GM23338 (cell line): ENCODE measurements around the gene LRRFIP1. TPM values are rescaled to one million over a fixed set of nuclear protein-coding genes. Genes with fewer than 3 reads are reported as not detected.
"Not testable (repeated sequence)": the region's sequence is repeated elsewhere in the genome, so short reads cannot be mapped to it uniquely, and the experiment has no call there.

Experiments used
- ATAC-seq: fragments of 200-7000 bp; cut with Tn5 transposase; 3 replicates; pipeline ENCODE4 v1.9.1; 2020
- DNase-seq: peaks from one replicate; pipeline ENCODE4 v3.0.0-alpha.2; 2015; ENCODE audit warnings: low spot score
- H2AFZ ChIP-seq: fragments of 200-600 bp; sonication (generic); 2 replicates; pipeline ENCODE4 v1.8.0; 2016; ENCODE audit warnings: antibody characterized with exemption, mild to moderate bottlenecking, moderate library complexity
- H3F3A ChIP-seq: fragments of 200-600 bp; sonication (generic); replicated peaks from 2 replicates; pipeline ENCODE4 v1.8.0; 2017; ENCODE audit warnings: antibody characterized with exemption, mixed run types, low read depth
- H3K27ac ChIP-seq: fragments of 200-600 bp; sonication (generic); 2 replicates; pipeline ENCODE4 v1.6.1; 2016; ENCODE audit warnings: low read depth
- H3K27me3 ChIP-seq: fragments of 200-600 bp; sonication (generic); 2 replicates; pipeline ENCODE4 v1.8.0; 2016; ENCODE audit warnings: mild to moderate bottlenecking, mixed run types, moderate library complexity; ENCODE audit not compliant: insufficient read depth
- H3K36me3 ChIP-seq: fragments of 200-600 bp; sonication (generic); 2 replicates; pipeline ENCODE4 v1.8.0; 2016; ENCODE audit warnings: mild to moderate bottlenecking; ENCODE audit not compliant: insufficient read depth
- H3K4me1 ChIP-seq: fragments of 200-600 bp; sonication (generic); 2 replicates; pipeline ENCODE4 v1.8.0; 2016; ENCODE audit warnings: mild to moderate bottlenecking, moderate library complexity; ENCODE audit not compliant: insufficient read depth
- H3K4me2 ChIP-seq: fragments of 200-600 bp; sonication (generic); 2 replicates; pipeline ENCODE4 v1.7.1; 2017; ENCODE audit warnings: mixed run types
- H3K4me3 ChIP-seq: fragments of 200-600 bp; sonication (generic); 2 replicates; pipeline ENCODE4 v1.6.1; 2016; ENCODE audit warnings: mixed run types
- H3K79me2 ChIP-seq: fragments of 200-600 bp; sonication (generic); replicated peaks from 2 replicates; pipeline ENCODE4 v1.8.0; 2017; ENCODE audit warnings: mild to moderate bottlenecking; ENCODE audit not compliant: insufficient read depth
- H3K9me2 ChIP-seq: fragments of 200-600 bp; sonication (generic); 2 replicates; pipeline ENCODE4 v1.8.0; 2017; ENCODE audit not compliant: insufficient read depth
- H4K20me1 ChIP-seq: fragments of 200-600 bp; sonication (generic); replicated peaks from 2 replicates; pipeline ENCODE4 v1.8.0; 2017; ENCODE audit warnings: mild to moderate bottlenecking; ENCODE audit not compliant: insufficient read depth
- H3K27ac Mint-ChIP-seq: 2 replicates; pipeline ENCODE4 v1.8.0; 2020; ENCODE audit warnings: inconsistent platforms, mild to moderate bottlenecking, moderate library complexity, mixed read lengths
- H3K27me3 Mint-ChIP-seq: 3 replicates; pipeline ENCODE4 v1.8.0; 2022; ENCODE audit warnings: low read depth, mild to moderate bottlenecking, moderate library complexity, mixed read lengths, inconsistent platforms; ENCODE audit not compliant: insufficient read depth, poor library complexity
- H3K36me3 Mint-ChIP-seq: 3 replicates; pipeline ENCODE4 v1.8.0; 2021; ENCODE audit warnings: low read depth, mild to moderate bottlenecking, inconsistent platforms, moderate library complexity, mixed read lengths
- H3K4me1 Mint-ChIP-seq: 3 replicates; pipeline ENCODE4 v1.8.0; 2020; ENCODE audit warnings: mild to moderate bottlenecking, inconsistent platforms, mixed read lengths
- H3K4me3 Mint-ChIP-seq: 3 replicates; pipeline ENCODE4 v1.8.0; 2021; ENCODE audit warnings: moderate library complexity, mild to moderate bottlenecking, inconsistent platforms, mixed read lengths
- H3K9me3 Mint-ChIP-seq: 3 replicates; pipeline ENCODE4 v1.8.0; 2020; ENCODE audit warnings: moderate library complexity, mild to moderate bottlenecking, inconsistent platforms, mixed read lengths
- JUNB ChIP-seq: IDR thresholded peaks from one replicate; pipeline ENCODE4 v1.6.1; 2016; ENCODE audit warnings: antibody characterized with exemption; ENCODE audit not compliant: unreplicated experiment
- NANOG ChIP-seq: IDR thresholded peaks from 2 replicates; pipeline ENCODE4 v1.6.1; 2016; ENCODE audit warnings: antibody characterized with exemption, borderline replicate concordance
- POLR2AphosphoS5 ChIP-seq: IDR thresholded peaks from 2 replicates; pipeline ENCODE4 v1.6.1; 2016; ENCODE audit warnings: antibody characterized with exemption, low read depth
- ZNF114 ChIP-seq: fragments of 250-450 bp; sonication (Bioruptor Pico); IDR thresholded peaks from 2 replicates; pipeline ENCODE4 v1.5.0; 2020; ENCODE audit warnings: mild to moderate bottlenecking, moderate library complexity
- ZNF331 ChIP-seq: fragments of 250-450 bp; sonication (Bioruptor Pico); IDR thresholded peaks from 2 replicates; pipeline ENCODE4 v1.5.0; 2020; ENCODE audit warnings: low read depth, mild to moderate bottlenecking, moderate library complexity
- polyA plus RNA-seq: library from polyadenylated mRNA; unstranded; fragments of >200 nt; fragmentation: Nextera tagmentation; extraction: Ambion mirVana; gene quantifications from 2 replicates; pipeline ENCODE4 v1.2.1, GENCODE V29; 2016
- total RNA-seq: library from RNA; depleted of rRNA; stranded (reverse); fragments of >200 nt; shearing (Covaris generic); gene quantifications from 2 replicates; pipeline ENCODE4 v1.2.3, GENCODE V29; 2014
- TF ChIP-seq, protein P1 (sequence below): fragments of 250-450 bp; sonication (Bioruptor Pico); IDR thresholded peaks from 2 replicates; pipeline ENCODE4 v1.5.0; 2020; ENCODE audit warnings: mild to moderate bottlenecking, moderate library complexity
- TF ChIP-seq, protein P2 (sequence below): IDR thresholded peaks from one replicate; pipeline ENCODE4 v1.6.1; 2018; ENCODE audit warnings: antibody characterized with exemption; ENCODE audit not compliant: unreplicated experiment

Gene LRRFIP1
- total and polyA plus RNA-seq, 2 experiments from 2014 or later, result 59.6 to 178 TPM

DNA sequence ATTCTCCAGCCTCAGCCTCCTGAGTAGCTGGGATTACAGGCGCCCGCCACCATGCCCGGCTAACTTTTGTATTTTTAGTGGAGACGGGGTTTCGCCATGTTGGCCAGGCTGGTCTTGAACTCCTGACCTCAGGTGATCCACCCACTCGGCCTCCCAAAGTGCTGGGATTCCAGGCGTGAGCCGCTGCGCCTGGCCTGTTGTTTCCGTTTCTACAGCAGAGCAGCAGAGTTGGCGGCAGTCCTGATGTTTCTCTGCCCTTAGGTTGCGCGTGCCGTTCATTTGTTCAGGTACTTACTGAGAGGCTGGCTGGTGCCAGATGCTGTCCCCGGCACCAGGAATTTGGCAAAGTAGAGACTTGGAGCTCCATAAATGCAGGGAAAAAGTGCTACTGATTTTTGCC, 123.1 kb downstream of the LRRFIP1 start:
- not testable (repeated sequence) for H3K4me1 Mint-ChIP-seq, H3K27ac ChIP-seq, H3K27ac Mint-ChIP-seq, H2AFZ ChIP-seq, H3F3A ChIP-seq, DNase-seq, H3K4me1 ChIP-seq, H3K9me2 ChIP-seq, H4K20me1 ChIP-seq, H3K4me2 ChIP-seq, H3K4me3 ChIP-seq, H3K4me3 Mint-ChIP-seq, H3K27me3 Mint-ChIP-seq, H3K27me3 ChIP-seq, H3K9me3 Mint-ChIP-seq, ATAC-seq
- Histone ChIP-seq H3K79me2 (peaks cover 20% of the 10 kb centered on the region), H3K36me3 (peaks cover 20% of the 10 kb centered on the region; the same call in 1 of the 2 replicates)
- peaks cover 61% of the 10 kb centered on the region for H3K36me3 Mint-ChIP-seq

DNA sequence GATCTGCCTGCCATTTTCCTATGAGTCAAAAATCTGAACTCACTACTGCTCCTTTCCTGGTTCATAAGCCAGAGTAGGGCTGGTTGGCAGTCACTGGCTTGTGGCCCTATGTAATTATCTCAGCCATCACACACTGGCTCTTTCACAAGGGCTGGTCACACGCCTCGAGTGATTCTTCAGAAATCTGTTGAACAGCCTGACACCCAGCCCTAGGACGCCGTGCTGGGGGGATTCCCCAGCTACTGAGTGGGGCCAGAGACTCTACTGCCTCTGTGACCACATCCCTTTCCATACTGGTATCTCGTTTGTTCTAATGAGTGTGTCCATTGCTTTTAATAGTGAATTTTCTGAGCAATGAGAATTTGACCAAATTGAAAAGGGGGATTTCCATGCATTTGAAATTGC, 125.4 kb downstream of the LRRFIP1 start:
- peaks cover 34% of the 10 kb centered on the region for H3K36me3 ChIP-seq
- no peak overlapping the region for H3K27ac ChIP-seq
- ATAC-seq (no peak), DNase-seq (no peak)
- no peaks in the 10 kb centered on the region for H3K27me3 ChIP-seq
- Mint-ChIP-seq H3K27me3 (peaks cover 3% of the 10 kb centered on the region), H3K4me1 (no peaks in the 10 kb centered on the region), H3K9me3 (no peaks in the 10 kb centered on the region), H3K4me3 (no peak overlapping the region), H3K27ac (no peak overlapping the region), H3K36me3 (peaks cover 72% of the 10 kb centered on the region)
- H2AFZ ChIP-seq, result no peak overlapping the region
- H3K9me2 ChIP-seq, result no peaks in the 10 kb centered on the region
- 0 out of 2 replicates have a peak, but pooled peaks cover under 1% of the 10 kb centered on the region for H3K79me2 ChIP-seq
- peaks cover 4% of the 10 kb centered on the region; the same call in 1 of the 2 replicates for H3F3A ChIP-seq
- H3K4me1 ChIP-seq, result no peaks in the 10 kb centered on the region
- H3K4me3 ChIP-seq, result no peak overlapping the region
- no peak overlapping the region for H3K4me2 ChIP-seq
- TF ChIP-seq ZNF114 (CRISPR knock-in tag), result no peak
- TF ChIP-seq, protein P1, sequence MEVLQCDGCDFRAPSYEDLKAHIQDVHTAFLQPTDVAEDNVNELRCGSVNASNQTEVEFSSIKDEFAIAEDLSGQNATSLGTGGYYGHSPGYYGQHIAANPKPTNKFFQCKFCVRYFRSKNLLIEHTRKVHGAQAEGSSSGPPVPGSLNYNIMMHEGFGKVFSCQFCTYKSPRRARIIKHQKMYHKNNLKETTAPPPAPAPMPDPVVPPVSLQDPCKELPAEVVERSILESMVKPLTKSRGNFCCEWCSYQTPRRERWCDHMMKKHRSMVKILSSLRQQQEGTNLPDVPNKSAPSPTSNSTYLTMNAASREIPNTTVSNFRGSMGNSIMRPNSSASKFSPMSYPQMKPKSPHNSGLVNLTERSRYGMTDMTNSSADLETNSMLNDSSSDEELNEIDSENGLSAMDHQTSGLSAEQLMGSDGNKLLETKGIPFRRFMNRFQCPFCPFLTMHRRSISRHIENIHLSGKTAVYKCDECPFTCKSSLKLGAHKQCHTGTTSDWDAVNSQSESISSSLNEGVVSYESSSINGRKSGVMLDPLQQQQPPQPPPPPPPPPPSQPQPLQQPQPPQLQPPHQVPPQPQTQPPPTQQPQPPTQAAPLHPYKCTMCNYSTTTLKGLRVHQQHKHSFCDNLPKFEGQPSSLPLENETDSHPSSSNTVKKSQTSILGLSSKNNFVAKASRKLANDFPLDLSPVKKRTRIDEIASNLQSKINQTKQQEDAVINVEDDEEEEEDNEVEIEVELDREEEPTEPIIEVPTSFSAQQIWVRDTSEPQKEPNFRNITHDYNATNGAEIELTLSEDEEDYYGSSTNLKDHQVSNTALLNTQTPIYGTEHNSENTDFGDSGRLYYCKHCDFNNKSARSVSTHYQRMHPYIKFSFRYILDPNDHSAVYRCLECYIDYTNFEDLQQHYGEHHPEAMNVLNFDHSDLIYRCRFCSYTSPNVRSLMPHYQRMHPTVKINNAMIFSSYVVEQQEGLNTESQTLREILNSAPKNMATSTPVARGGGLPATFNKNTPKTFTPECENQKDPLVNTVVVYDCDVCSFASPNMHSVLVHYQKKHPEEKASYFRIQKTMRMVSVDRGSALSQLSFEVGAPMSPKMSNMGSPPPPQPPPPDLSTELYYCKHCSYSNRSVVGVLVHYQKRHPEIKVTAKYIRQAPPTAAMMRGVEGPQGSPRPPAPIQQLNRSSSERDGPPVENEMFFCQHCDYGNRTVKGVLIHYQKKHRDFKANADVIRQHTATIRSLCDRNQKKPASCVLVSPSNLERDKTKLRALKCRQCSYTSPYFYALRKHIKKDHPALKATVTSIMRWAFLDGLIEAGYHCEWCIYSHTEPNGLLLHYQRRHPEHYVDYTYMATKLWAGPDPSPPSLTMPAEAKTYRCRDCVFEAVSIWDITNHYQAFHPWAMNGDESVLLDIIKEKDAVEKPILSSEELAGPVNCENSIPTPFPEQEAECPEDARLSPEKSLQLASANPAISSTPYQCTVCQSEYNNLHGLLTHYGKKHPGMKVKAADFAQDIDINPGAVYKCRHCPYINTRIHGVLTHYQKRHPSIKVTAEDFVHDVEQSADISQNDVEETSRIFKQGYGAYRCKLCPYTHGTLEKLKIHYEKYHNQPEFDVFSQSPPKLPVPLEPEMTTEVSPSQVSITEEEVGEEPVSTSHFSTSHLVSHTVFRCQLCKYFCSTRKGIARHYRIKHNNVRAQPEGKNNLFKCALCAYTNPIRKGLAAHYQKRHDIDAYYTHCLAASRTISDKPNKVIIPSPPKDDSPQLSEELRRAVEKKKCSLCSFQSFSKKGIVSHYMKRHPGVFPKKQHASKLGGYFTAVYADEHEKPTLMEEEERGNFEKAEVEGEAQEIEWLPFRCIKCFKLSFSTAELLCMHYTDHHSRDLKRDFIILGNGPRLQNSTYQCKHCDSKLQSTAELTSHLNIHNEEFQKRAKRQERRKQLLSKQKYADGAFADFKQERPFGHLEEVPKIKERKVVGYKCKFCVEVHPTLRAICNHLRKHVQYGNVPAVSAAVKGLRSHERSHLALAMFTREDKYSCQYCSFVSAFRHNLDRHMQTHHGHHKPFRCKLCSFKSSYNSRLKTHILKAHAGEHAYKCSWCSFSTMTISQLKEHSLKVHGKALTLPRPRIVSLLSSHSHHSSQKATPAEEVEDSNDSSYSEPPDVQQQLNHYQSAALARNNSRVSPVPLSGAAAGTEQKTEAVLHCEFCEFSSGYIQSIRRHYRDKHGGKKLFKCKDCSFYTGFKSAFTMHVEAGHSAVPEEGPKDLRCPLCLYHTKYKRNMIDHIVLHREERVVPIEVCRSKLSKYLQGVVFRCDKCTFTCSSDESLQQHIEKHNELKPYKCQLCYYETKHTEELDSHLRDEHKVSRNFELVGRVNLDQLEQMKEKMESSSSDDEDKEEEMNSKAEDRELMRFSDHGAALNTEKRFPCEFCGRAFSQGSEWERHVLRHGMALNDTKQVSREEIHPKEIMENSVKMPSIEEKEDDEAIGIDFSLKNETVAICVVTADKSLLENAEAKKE (CRISPR knock-in tag), result no peak
- no peak for TF ChIP-seq POLR2AphosphoS5
- no peak for TF ChIP-seq NANOG
- no peak for TF ChIP-seq JUNB
- TF ChIP-seq, protein P2, sequence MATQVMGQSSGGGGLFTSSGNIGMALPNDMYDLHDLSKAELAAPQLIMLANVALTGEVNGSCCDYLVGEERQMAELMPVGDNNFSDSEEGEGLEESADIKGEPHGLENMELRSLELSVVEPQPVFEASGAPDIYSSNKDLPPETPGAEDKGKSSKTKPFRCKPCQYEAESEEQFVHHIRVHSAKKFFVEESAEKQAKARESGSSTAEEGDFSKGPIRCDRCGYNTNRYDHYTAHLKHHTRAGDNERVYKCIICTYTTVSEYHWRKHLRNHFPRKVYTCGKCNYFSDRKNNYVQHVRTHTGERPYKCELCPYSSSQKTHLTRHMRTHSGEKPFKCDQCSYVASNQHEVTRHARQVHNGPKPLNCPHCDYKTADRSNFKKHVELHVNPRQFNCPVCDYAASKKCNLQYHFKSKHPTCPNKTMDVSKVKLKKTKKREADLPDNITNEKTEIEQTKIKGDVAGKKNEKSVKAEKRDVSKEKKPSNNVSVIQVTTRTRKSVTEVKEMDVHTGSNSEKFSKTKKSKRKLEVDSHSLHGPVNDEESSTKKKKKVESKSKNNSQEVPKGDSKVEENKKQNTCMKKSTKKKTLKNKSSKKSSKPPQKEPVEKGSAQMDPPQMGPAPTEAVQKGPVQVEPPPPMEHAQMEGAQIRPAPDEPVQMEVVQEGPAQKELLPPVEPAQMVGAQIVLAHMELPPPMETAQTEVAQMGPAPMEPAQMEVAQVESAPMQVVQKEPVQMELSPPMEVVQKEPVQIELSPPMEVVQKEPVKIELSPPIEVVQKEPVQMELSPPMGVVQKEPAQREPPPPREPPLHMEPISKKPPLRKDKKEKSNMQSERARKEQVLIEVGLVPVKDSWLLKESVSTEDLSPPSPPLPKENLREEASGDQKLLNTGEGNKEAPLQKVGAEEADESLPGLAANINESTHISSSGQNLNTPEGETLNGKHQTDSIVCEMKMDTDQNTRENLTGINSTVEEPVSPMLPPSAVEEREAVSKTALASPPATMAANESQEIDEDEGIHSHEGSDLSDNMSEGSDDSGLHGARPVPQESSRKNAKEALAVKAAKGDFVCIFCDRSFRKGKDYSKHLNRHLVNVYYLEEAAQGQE, result no peak
- no peak for TF ChIP-seq ZNF331
- peaks cover 7% of the 10 kb centered on the region; the same call in 1 of the 2 replicates for H4K20me1 ChIP-seq
